B cell (primary cell): ENCODE measurements around the gene CPLX1. TPM values are rescaled to one million over a fixed set of nuclear protein-coding genes. Genes with fewer than 3 reads are reported as not detected.

Experiments
- ATAC-seq: fragments of 200-7000 bp; cut with Tn5 transposase; one replicate; pipeline ENCODE4 v1.10.0; 2021; ENCODE audit warnings: low read depth, mild to moderate bottlenecking, moderate number of reproducible peaks, moderate library complexity
- CTCF ChIA-PET: fragments of 350-600 bp; sonication (Branson Sonifier 250); formaldehyde crosslinking; loops from one replicate; lab custom pipeline; 2021; ENCODE audit warnings: antibody characterized with exemption, inconsistent platforms; lab: Charles Lee
- POLR2A ChIA-PET: fragments of 350-600 bp; sonication (Branson Sonifier 250); formaldehyde crosslinking; loops from one replicate; lab custom pipeline; 2021; ENCODE audit warnings: antibody characterized with exemption; lab: Charles Lee
- DNase-seq: peaks from one replicate; pipeline ENCODE4 v3.0.0; 2013
- H2AFZ ChIP-seq: 2 replicates; pipeline ENCODE4 v1.6.1; 2012; ENCODE audit warnings: mild to moderate bottlenecking, low read depth, low read length; ENCODE audit not compliant: insufficient read depth, poor library complexity, severe bottlenecking
- H3K27ac ChIP-seq, 2 donors: 1 replicate in 1 of 2; 2 replicates in 1 of 2; pipeline ENCODE4 v1.5.1; 2012 to 2013; ENCODE audit warnings: low read length in 2 of 2, mild to moderate bottlenecking in 2 of 2, moderate library complexity in 1 of 2
- H3K27me3 ChIP-seq, 4 experiments: fragments of 200-600 bp in 1 of 4; sonication (generic) in 1 of 4; replicated peaks in 1 of 4; 1 replicate in 2 of 4; 2 replicates in 2 of 4; pipeline versions ENCODE4 v1.6.1 to v1.7.0; 2013 to 2016; ENCODE audit warnings: low read length in 3 of 4, mild to moderate bottlenecking in 2 of 4, mixed read lengths in 1 of 4, moderate library complexity in 1 of 4; ENCODE audit not compliant: insufficient read depth in 4 of 4, control insufficient read depth in 3 of 4; ENCODE audit errors: control extremely low read depth in 1 of 4
- H3K36me3 ChIP-seq, 2 experiments: replicated peaks in 1 of 2; 1 replicate in 1 of 2; 2 replicates in 1 of 2; pipeline versions ENCODE4 v1.6.1 to v1.7.1; 2013; ENCODE audit warnings: low read length in 1 of 2; ENCODE audit not compliant: insufficient read depth in 2 of 2, control insufficient read depth in 1 of 2; ENCODE audit errors: control extremely low read depth in 1 of 2, extremely low read depth in 1 of 2
- H3K4me1 ChIP-seq, 2 donors: fragments of 200-600 bp in 1 of 2; sonication (generic) in 1 of 2; 1 replicate in 1 of 2; 2 replicates in 1 of 2; pipeline versions ENCODE4 v1.5.1 to v1.6.1; 2013 to 2017; ENCODE audit warnings: low read length in 2 of 2; ENCODE audit not compliant: control insufficient read depth in 2 of 2, insufficient read depth in 2 of 2
- H3K4me2 ChIP-seq: replicated peaks from 2 replicates; pipeline ENCODE3; 2012; ENCODE audit warnings: mild to moderate bottlenecking, low read depth, low read length; ENCODE audit not compliant: poor library complexity, severe bottlenecking
- H3K4me3 ChIP-seq, 5 experiments: fragments of 200-600 bp in 1 of 5; sonication (generic) in 1 of 5; 1 replicate in 3 of 5; 2 replicates in 2 of 5; pipeline versions ENCODE4 v1.5.1 to v1.7.0; 2011 to 2016; ENCODE audit warnings: low read length in 4 of 5, mild to moderate bottlenecking in 4 of 5, low read depth in 2 of 5, control low read depth in 1 of 5, moderate library complexity in 1 of 5; ENCODE audit not compliant: insufficient read depth in 1 of 5; ENCODE audit errors: control extremely low read depth in 1 of 5, extremely low read depth in 1 of 5
- H3K79me2 ChIP-seq: fragments of 200-600 bp; sonication (generic); one replicate; pipeline ENCODE4 v1.6.0; 2016; ENCODE audit warnings: low read length; ENCODE audit not compliant: control insufficient read depth, insufficient read depth
- H3K9ac ChIP-seq: fragments of 200-600 bp; sonication (generic); 2 replicates; pipeline ENCODE4 v1.6.1; 2017; ENCODE audit warnings: mild to moderate bottlenecking, low read length, moderate library complexity
- H3K9me3 ChIP-seq, 3 donors: one replicate each; pipeline versions ENCODE4 v1.6.1 to v1.7.1; 2013; ENCODE audit warnings: low read length in 2 of 3; ENCODE audit not compliant: control insufficient read depth in 2 of 3, insufficient read depth in 1 of 3; ENCODE audit errors: control extremely low read depth in 1 of 3
- H4K20me1 ChIP-seq: 2 replicates; pipeline ENCODE4 v1.6.0; 2012; ENCODE audit warnings: mild to moderate bottlenecking, low read length; ENCODE audit not compliant: insufficient read depth, control insufficient read depth, poor library complexity, severe bottlenecking
- H3K27ac Mint-ChIP-seq: one replicate; pipeline ENCODE4 v1.8.0; 2021; ENCODE audit warnings: mixed read lengths
- H3K27me3 Mint-ChIP-seq: one replicate; pipeline ENCODE4 v1.8.0; 2021; ENCODE audit warnings: mixed read lengths
- H3K4me1 Mint-ChIP-seq: one replicate; pipeline ENCODE4 v1.8.0; 2021; ENCODE audit warnings: mixed read lengths
- H3K4me3 Mint-ChIP-seq: one replicate; pipeline ENCODE4 v1.8.0; 2021; ENCODE audit warnings: mixed read lengths
- H3K9me3 Mint-ChIP-seq: one replicate; pipeline ENCODE4 v1.8.0; 2022; ENCODE audit warnings: mixed read lengths; ENCODE audit not compliant: insufficient read depth
- CTCF ChIP-seq: fragments of 200-600 bp; IDR thresholded peaks from one replicate; pipeline ENCODE4 v1.8.0; 2022; ENCODE audit warnings: antibody characterized with exemption, mild to moderate bottlenecking
- EZH2 ChIP-seq: IDR thresholded peaks from 2 replicates; pipeline ENCODE4 v1.6.1; 2012; ENCODE audit warnings: borderline replicate concordance, low read depth, mild to moderate bottlenecking, moderate library complexity, low read length; ENCODE audit not compliant: insufficient read depth, poor library complexity, severe bottlenecking
- WGBS: methylation state at CpG from one replicate; pipeline ENCODE4 v1.1.5; 2013; ENCODE audit warnings: missing lambda C conversion rate; ENCODE audit not compliant: insufficient coverage; 5-methylcytosine and 5-hydroxymethylcytosine counted together
- intact Hi-C: fragments of 100-400 bp; cut with micrococcal nuclease; formaldehyde crosslinking; loops from one replicate; pipeline ENCODE4 v1.10.0; 2022
- polyA plus RNA-seq: library from polyadenylated mRNA; depleted of rRNA; stranded (reverse); fragments of >200 nt; gene quantifications from 2 replicates; pipeline ENCODE4 v1.2.3, GENCODE V29; 2012
- total RNA-seq, 2 donors: library from RNA; stranded (reverse); fragments of 120-200 nt in 1 of 2; gene quantifications; 1 replicate in 1 of 2; 2 replicates in 1 of 2; pipeline versions ENCODE4 v1.2.3 to v1.2.4, GENCODE V29; 2013 to 2022

The CPLX1 gene
- total and polyA plus RNA-seq, 2 donors (not counting 1 experiment from before 2014, with no cell fraction given): not detected

- H3K27ac Mint-ChIP-seq: no peak overlapping the region
- 95% methylated on average over 4 of the region's 9 CpGs for WGBS
- intact Hi-C loops: no loop called here
- H3K9me3 Mint-ChIP-seq: no peaks in the 10 kb centered on the region
- TF ChIP-seq EZH2: no peak
- no peak for TF ChIP-seq CTCF
- H3K79me2 ChIP-seq: no peaks in the 10 kb centered on the region
- no peaks in the 10 kb centered on the region for H3K27me3 ChIP-seq
- peaks cover 0 to 2% (median 0%) of the 10 kb centered on the region in 3 donors for H3K9me3 ChIP-seq
- H3K27ac ChIP-seq: no peak overlapping the region
- DNase-seq (no peak), ATAC-seq (no peak)
- H2AFZ ChIP-seq: no peak overlapping the region
- ChIA-PET CTCF (no interaction called here), POLR2A (no interaction called here)
- no peaks in the 10 kb centered on the region for H3K27me3 Mint-ChIP-seq
- H3K4me3 Mint-ChIP-seq: no peak overlapping the region
- no peaks in the 10 kb centered on the region for H3K4me1 Mint-ChIP-seq
- no peak overlapping the region for H3K4me3 ChIP-seq
- no peak overlapping the region for H3K9ac ChIP-seq
- H3K4me2 ChIP-seq: no peak overlapping the region
- H3K36me3 ChIP-seq: peaks cover 1 to 75% of the 10 kb centered on the region in 2 experiments
- H4K20me1 ChIP-seq: peaks cover 39% of the 10 kb centered on the region
- H3K4me1 ChIP-seq: no peaks in the 10 kb centered on the region
Measured at GRCh38 chr4:871484-871883, 45.6 kb upstream of the CPLX1 start.

- no peaks in the 10 kb centered on the region for H3K79me2 ChIP-seq
- H3K9me3 Mint-ChIP-seq: no peaks in the 10 kb centered on the region
- no peak overlapping the region for H3K27ac ChIP-seq
- no peaks in the 10 kb centered on the region for H3K27me3 ChIP-seq
- TF ChIP-seq CTCF: no peak
- no peaks in the 10 kb centered on the region for H3K4me1 Mint-ChIP-seq
- 96% methylated on average over 20 of the region's 20 CpGs for WGBS
- peaks cover 0 to 2% (median 0%) of the 10 kb centered on the region in 3 donors for H3K9me3 ChIP-seq
- no peak overlapping the region for H3K27ac Mint-ChIP-seq
- H3K36me3 ChIP-seq: peaks cover 1 to 75% of the 10 kb centered on the region in 2 experiments
- H3K9ac ChIP-seq: no peak overlapping the region
- DNase-seq (no peak), ATAC-seq (no peak)
- H4K20me1 ChIP-seq: peaks cover 39% of the 10 kb centered on the region
- H3K4me3 ChIP-seq: no peak overlapping the region
- CTCF ChIA-PET: no interaction called here
- H3K4me1 ChIP-seq: no peaks in the 10 kb centered on the region
- no peak overlapping the region for H2AFZ ChIP-seq
- no peak overlapping the region for H3K4me2 ChIP-seq
- POLR2A ChIA-PET: no interaction called here
- H3K27me3 Mint-ChIP-seq: no peaks in the 10 kb centered on the region
- intact Hi-C loops: no loop called here
- H3K4me3 Mint-ChIP-seq: no peak overlapping the region
Measured at GRCh38 chr4:870951-871350, 45.0 kb upstream of the CPLX1 start.
